ENCODE measurements around the gene DISC1.
"Not testable (repeated sequence)": the region's sequence is repeated elsewhere in the genome, so short reads cannot be mapped to it uniquely, and the experiment has no call there.

The DISC1 gene

GRCh38 chr1:231965615-231966014 is 339.0 kb downstream of the DISC1 start:
- TF ChIP-seq CTCF (conservative IDR thresholded peaks at IDR 0.05; ENCODE audit: low read depth, low read length), result no peak
- DNase-seq (ENCODE audit: low read depth), result no peak
- H3K4me3 ChIP-seq (ENCODE audit: low read depth, low read length), result no peak overlapping the region

- DNase-seq (ENCODE audit: low read depth), result no peak
- TF ChIP-seq CTCF (conservative IDR thresholded peaks at IDR 0.05; ENCODE audit: low read depth, low read length), result no peak
- no peak overlapping the region for H3K4me3 ChIP-seq (ENCODE audit: low read depth, low read length)
These were observed 340.4 kb downstream of the DISC1 start for GRCh38 chr1:231966983-231967382.

- TF ChIP-seq CTCF (conservative IDR thresholded peaks at IDR 0.05; ENCODE audit: low read depth, low read length), result no peak
- no peak for DNase-seq (ENCODE audit: low read depth)
- H3K4me3 ChIP-seq (ENCODE audit: low read depth, low read length), result no peak overlapping the region
These were observed 342.5 kb downstream of the DISC1 start for GRCh38 chr1:231969076-231969475.

GRCh38 chr1:231969761-231970160 is 343.2 kb downstream of the DISC1 start:
- not testable (repeated sequence) for H3K4me3 ChIP-seq (ENCODE audit: low read depth, low read length); DNase-seq (ENCODE audit: low read depth)

- H3K4me3 ChIP-seq (ENCODE audit: low read depth, low read length), result no peak overlapping the region
- no peak for TF ChIP-seq CTCF (conservative IDR thresholded peaks at IDR 0.05; ENCODE audit: low read depth, low read length)
- no peak for DNase-seq (ENCODE audit: low read depth)
These were observed 344.1 kb downstream of the DISC1 start for GRCh38 chr1:231970684-231971083.

- DNase-seq (ENCODE audit: low read depth), result peak; percentile 74
- H3K4me3 ChIP-seq (ENCODE audit: low read depth, low read length), result no peak overlapping the region
- TF ChIP-seq CTCF (conservative IDR thresholded peaks at IDR 0.05; ENCODE audit: low read depth, low read length), result no peak
These were observed 345.0 kb downstream of the DISC1 start for GRCh38 chr1:231971397-231972110.

GRCh38 chr1:231972111-231972445 is 345.5 kb downstream of the DISC1 start:
- TF ChIP-seq CTCF (conservative IDR thresholded peaks at IDR 0.05; ENCODE audit: low read depth, low read length), result no peak
- no peak for DNase-seq (ENCODE audit: low read depth)
- H3K4me3 ChIP-seq (ENCODE audit: low read depth, low read length), result no peak overlapping the region
